ENCODE measurements around the gene MREG.

Gene MREG

GRCh38 chr2:215919624-215920243, 93.6 kb downstream of the MREG start:
- DNase-seq (ENCODE audit: low read depth in 3 of 3) = no peak

- DNase-seq (ENCODE audit: low read depth in 3 of 3) = no peak
Measured at GRCh38 chr2:215918901-215919599, 94.3 kb downstream of the MREG start.

- DNase-seq (ENCODE audit: low read depth in 3 of 3) = no peak
Measured at GRCh38 chr2:215917953-215918620, 95.3 kb downstream of the MREG start.

- no peak for DNase-seq (ENCODE audit: low read depth in 3 of 3)
Measured at GRCh38 chr2:215915441-215915840, 97.9 kb downstream of the MREG start.

GRCh38 chr2:215914777-215915165, 98.6 kb downstream of the MREG start:
- no peak for DNase-seq (ENCODE audit: low read depth in 3 of 3)

GRCh38 chr2:215914054-215914776, 99.1 kb downstream of the MREG start:
- no peak for DNase-seq (ENCODE audit: low read depth in 3 of 3)

GRCh38 chr2:215912299-215912842, 101.0 kb downstream of the MREG start:
- DNase-seq (ENCODE audit: low read depth in 3 of 3) = no peak

- DNase-seq (ENCODE audit: low read depth in 3 of 3) = no peak
Measured at GRCh38 chr2:215911301-215912085, 101.9 kb downstream of the MREG start.

GRCh38 chr2:215910180-215910579, 103.2 kb downstream of the MREG start:
- no peak for DNase-seq (ENCODE audit: low read depth in 3 of 3)

GRCh38 chr2:215907147-215907546, 106.2 kb downstream of the MREG start:
- DNase-seq (ENCODE audit: low read depth in 3 of 3) = no peak

- no peak for DNase-seq (ENCODE audit: low read depth in 3 of 3)
Measured at GRCh38 chr2:215906458-215906857, 106.9 kb downstream of the MREG start.

GRCh38 chr2:215905691-215906090, 107.7 kb downstream of the MREG start:
- no peak for DNase-seq (ENCODE audit: low read depth in 3 of 3)

GRCh38 chr2:215904101-215904500, 109.2 kb downstream of the MREG start:
- no peak for DNase-seq (ENCODE audit: low read depth in 3 of 3)

- DNase-seq (ENCODE audit: low read depth in 3 of 3) = no peak
Measured at GRCh38 chr2:215903203-215903602, 110.1 kb downstream of the MREG start.

- DNase-seq (ENCODE audit: low read depth in 3 of 3) = no peak
Measured at GRCh38 chr2:215901796-215902195, 111.6 kb downstream of the MREG start.

- no peak for DNase-seq (ENCODE audit: low read depth in 3 of 3)
Measured at GRCh38 chr2:215900843-215901242, 112.5 kb downstream of the MREG start.

GRCh38 chr2:215900203-215900611, 113.1 kb downstream of the MREG start:
- no peak for DNase-seq (ENCODE audit: low read depth in 3 of 3)

- no peak for DNase-seq (ENCODE audit: low read depth in 3 of 3)
Measured at GRCh38 chr2:215899141-215900074, 113.9 kb downstream of the MREG start.

- no peak for DNase-seq (ENCODE audit: low read depth in 3 of 3)
Measured at GRCh38 chr2:215898363-215898762, 115.0 kb downstream of the MREG start.

- no peak for DNase-seq (ENCODE audit: low read depth in 3 of 3)
Measured at GRCh38 chr2:215896921-215897320, 116.4 kb downstream of the MREG start.
